Gastroesophageal sphincter (tissue), 3 donors: ENCODE measurements around the gene KLHL41.

Source experiments
- EP300 ChIP-seq: sonication (generic); formaldehyde crosslinking; IDR thresholded peaks from one replicate; pipeline ENCODE4 v1.6.1; 2017; ENCODE audit warnings: antibody characterized with exemption, mild to moderate bottlenecking
- POLR2A ChIP-seq, 2 donors: fragments of 450-650 bp; IDR thresholded peaks; one replicate each; pipeline ENCODE4 v1.6.1; 2017; ENCODE audit warnings: antibody characterized with exemption in 2 of 2, mild to moderate bottlenecking in 2 of 2, moderate library complexity in 1 of 2
- TF ChIP-seq, protein P1 (sequence below), 4 experiments: fragments of 200-600 bp in 2 of 4; fragments of 450-650 bp in 2 of 4; sonication (generic) in 1 of 4; IDR thresholded peaks; one replicate each; pipeline ENCODE4 v1.5.1; 2017 to 2019; ENCODE audit warnings: antibody characterized with exemption in 4 of 4, mild to moderate bottlenecking in 2 of 4, moderate library complexity in 2 of 4

DNA sequence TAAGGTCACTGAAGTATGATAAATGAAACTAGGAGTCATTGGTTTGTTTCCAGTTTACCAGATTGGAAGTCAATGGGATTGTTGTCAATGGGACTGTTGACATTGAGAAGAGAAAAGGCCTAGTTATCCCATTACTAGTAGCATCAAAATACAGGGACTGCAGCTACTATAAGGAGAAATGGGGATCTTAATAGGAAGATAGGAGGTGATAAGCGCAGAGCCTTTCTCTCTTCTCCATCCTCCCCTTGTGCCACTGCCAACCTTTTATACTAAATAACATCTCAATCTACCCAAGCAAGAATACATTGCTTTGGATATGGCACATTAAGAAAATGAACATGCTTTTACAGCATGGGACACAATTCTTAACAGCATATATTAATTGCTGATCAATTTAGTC lies 40.7 kb upstream of the KLHL41 start:
- TF ChIP-seq, protein P1, sequence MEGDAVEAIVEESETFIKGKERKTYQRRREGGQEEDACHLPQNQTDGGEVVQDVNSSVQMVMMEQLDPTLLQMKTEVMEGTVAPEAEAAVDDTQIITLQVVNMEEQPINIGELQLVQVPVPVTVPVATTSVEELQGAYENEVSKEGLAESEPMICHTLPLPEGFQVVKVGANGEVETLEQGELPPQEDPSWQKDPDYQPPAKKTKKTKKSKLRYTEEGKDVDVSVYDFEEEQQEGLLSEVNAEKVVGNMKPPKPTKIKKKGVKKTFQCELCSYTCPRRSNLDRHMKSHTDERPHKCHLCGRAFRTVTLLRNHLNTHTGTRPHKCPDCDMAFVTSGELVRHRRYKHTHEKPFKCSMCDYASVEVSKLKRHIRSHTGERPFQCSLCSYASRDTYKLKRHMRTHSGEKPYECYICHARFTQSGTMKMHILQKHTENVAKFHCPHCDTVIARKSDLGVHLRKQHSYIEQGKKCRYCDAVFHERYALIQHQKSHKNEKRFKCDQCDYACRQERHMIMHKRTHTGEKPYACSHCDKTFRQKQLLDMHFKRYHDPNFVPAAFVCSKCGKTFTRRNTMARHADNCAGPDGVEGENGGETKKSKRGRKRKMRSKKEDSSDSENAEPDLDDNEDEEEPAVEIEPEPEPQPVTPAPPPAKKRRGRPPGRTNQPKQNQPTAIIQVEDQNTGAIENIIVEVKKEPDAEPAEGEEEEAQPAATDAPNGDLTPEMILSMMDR (IDR thresholded peaks at IDR 0.05): no peak
- TF ChIP-seq EP300 (no peak), POLR2A (IDR thresholded peaks at IDR 0.05) (no peak)
